Osteocyte (in vitro differentiated cells): ENCODE results near the gene RUSF1. TPM values are rescaled to one million over a fixed set of nuclear protein-coding genes. Genes with fewer than 3 reads are reported as not detected.

Experiments used
- DNase-seq: peaks from one replicate; pipeline ENCODE4 v3.0.0; 2021; ENCODE audit warnings: mixed read lengths; ENCODE audit not compliant: unreplicated experiment; ENCODE audit errors: extremely low spot score
- H3K27ac Mint-ChIP-seq: one replicate; pipeline ENCODE4 v1.8.0; 2021; ENCODE audit warnings: mild to moderate bottlenecking, mixed read lengths; ENCODE audit not compliant: unreplicated experiment
- H3K27me3 Mint-ChIP-seq: one replicate; pipeline ENCODE4 v1.8.0; 2021; ENCODE audit warnings: mixed read lengths; ENCODE audit not compliant: unreplicated experiment
- H3K36me3 Mint-ChIP-seq: one replicate; pipeline ENCODE4 v1.8.0; 2021; ENCODE audit warnings: mixed read lengths; ENCODE audit not compliant: unreplicated experiment
- H3K4me1 Mint-ChIP-seq: one replicate; pipeline ENCODE4 v1.8.0; 2021; ENCODE audit warnings: mixed read lengths; ENCODE audit not compliant: unreplicated experiment
- H3K4me3 Mint-ChIP-seq: one replicate; pipeline ENCODE4 v1.8.0; 2021; ENCODE audit warnings: mild to moderate bottlenecking, moderate library complexity, mixed read lengths; ENCODE audit not compliant: unreplicated experiment
- H3K9me3 Mint-ChIP-seq: one replicate; pipeline ENCODE4 v1.8.0; 2021; ENCODE audit warnings: mixed read lengths; ENCODE audit not compliant: unreplicated experiment
- CTCF ChIP-seq: fragments of 200-600 bp; sonication (generic); IDR thresholded peaks from 2 replicates; pipeline ENCODE4 v1.5.0; 2021; ENCODE audit warnings: antibody characterized with exemption, mild to moderate bottlenecking, moderate library complexity
- total RNA-seq: library from RNA; stranded (reverse); gene quantifications from 2 replicates; pipeline ENCODE4 v1.2.1, GENCODE V29; 2021

The RUSF1 gene
- total RNA-seq, 1 donor from 2014 or later = 72.5 TPM

GRCh38 chr16:31517800-31518402 is 9.7 kb upstream of the RUSF1 start:
- Mint-ChIP-seq H3K36me3 (no peaks in the 10 kb centered on the region), H3K4me1 (no peaks in the 10 kb centered on the region), H3K4me3 (no peak overlapping the region), H3K9me3 (peaks cover 4% of the 10 kb centered on the region), H3K27ac (no peak overlapping the region), H3K27me3 (peaks cover 18% of the 10 kb centered on the region)
- TF ChIP-seq CTCF = no peak
- no peak for DNase-seq

- H3K9me3 Mint-ChIP-seq = peaks cover 4% of the 10 kb centered on the region
- DNase-seq = no peak
- peaks cover 5% of the 10 kb centered on the region for H3K4me1 Mint-ChIP-seq
- H3K27me3 Mint-ChIP-seq = peaks cover 14% of the 10 kb centered on the region
- no peaks in the 10 kb centered on the region for H3K36me3 Mint-ChIP-seq
- H3K4me3 Mint-ChIP-seq = no peak overlapping the region
- no peak for TF ChIP-seq CTCF
- H3K27ac Mint-ChIP-seq = no peak overlapping the region
Observed at GRCh38 chr16:31513884-31514283, 5.7 kb upstream of the RUSF1 start.

GRCh38 chr16:31513126-31513525 is 4.9 kb upstream of the RUSF1 start:
- peaks cover 4% of the 10 kb centered on the region for H3K9me3 Mint-ChIP-seq
- DNase-seq = no peak

GRCh38 chr16:31508706-31509195 is 560 bp upstream of the RUSF1 start:
- H3K27ac Mint-ChIP-seq = peak overlapping the region; percentile 98
- H3K4me3 Mint-ChIP-seq = peak overlapping the region; percentile 83
- H3K36me3 Mint-ChIP-seq = peaks cover 4% of the 10 kb centered on the region
- H3K4me1 Mint-ChIP-seq = peaks cover 24% of the 10 kb centered on the region
- H3K27me3 Mint-ChIP-seq = no peaks in the 10 kb centered on the region
- no peak for DNase-seq
- TF ChIP-seq CTCF = no peak
- H3K9me3 Mint-ChIP-seq = no peaks in the 10 kb centered on the region

More at GRCh38 chr16:31513126-31513525, 4.9 kb upstream of the RUSF1 start:
- Mint-ChIP-seq H3K4me1 (peaks cover 11% of the 10 kb centered on the region), H3K27ac (no peak overlapping the region), H3K36me3 (no peaks in the 10 kb centered on the region), H3K27me3 (peaks cover 14% of the 10 kb centered on the region), H3K4me3 (no peak overlapping the region)
- TF ChIP-seq CTCF = no peak

- no peak for TF ChIP-seq CTCF
- H3K9me3 Mint-ChIP-seq = no peaks in the 10 kb centered on the region
- H3K36me3 Mint-ChIP-seq = peaks cover 4% of the 10 kb centered on the region
- H3K4me3 Mint-ChIP-seq = peak overlapping the region; percentile 83
- H3K4me1 Mint-ChIP-seq = peaks cover 24% of the 10 kb centered on the region
- H3K27me3 Mint-ChIP-seq = no peaks in the 10 kb centered on the region
- DNase-seq = no peak
- H3K27ac Mint-ChIP-seq = peak overlapping the region; percentile 98
Observed at GRCh38 chr16:31507617-31507928, 618 bp downstream of the RUSF1 start.
